H7 (cell line): ENCODE data around the gene SERPINI2. TPM values are rescaled to one million over a fixed set of nuclear protein-coding genes. Genes with fewer than 3 reads are reported as not detected.
"Not testable (repeated sequence)": the region's sequence is repeated elsewhere in the genome, so short reads cannot be mapped to it uniquely, and the experiment has no call there.

Experiments
- DNase-seq: peaks from one replicate; pipeline ENCODE4 v3.0.0; 2012
- H3K27me3 ChIP-seq: 2 replicates; pipeline ENCODE4 v1.6.0; 2011; ENCODE audit warnings: mild to moderate bottlenecking, low read length; ENCODE audit not compliant: control insufficient read depth, insufficient read depth
- H3K36me3 ChIP-seq: replicated peaks from 2 replicates; pipeline ENCODE4 v1.5.1; 2011; ENCODE audit warnings: low read length; ENCODE audit not compliant: control insufficient read depth, insufficient read depth
- H3K4me3 ChIP-seq: 2 replicates; pipeline ENCODE4 v1.5.1; 2011; ENCODE audit warnings: low read depth, mild to moderate bottlenecking, control low read depth, low read length, moderate library complexity; ENCODE audit not compliant: insufficient read depth
- total RNA-seq: library from RNA; depleted of rRNA; stranded (reverse); fragments of >200 nt; shearing (Covaris generic); gene quantifications from 2 replicates; pipeline ENCODE4 v1.2.3, GENCODE V29; 2014

SERPINI2 gene
- total RNA-seq, 1 experiment from 2014 or later, result not detected

- Histone ChIP-seq H3K36me3 (no peaks in the 10 kb centered on the region), H3K4me3 (no peak overlapping the region), H3K27me3 (no peaks in the 10 kb centered on the region)
- DNase-seq, result no peak
These were observed 4.5 kb downstream of the SERPINI2 start for GRCh38 chr3:167469381-167469780.

DNA sequence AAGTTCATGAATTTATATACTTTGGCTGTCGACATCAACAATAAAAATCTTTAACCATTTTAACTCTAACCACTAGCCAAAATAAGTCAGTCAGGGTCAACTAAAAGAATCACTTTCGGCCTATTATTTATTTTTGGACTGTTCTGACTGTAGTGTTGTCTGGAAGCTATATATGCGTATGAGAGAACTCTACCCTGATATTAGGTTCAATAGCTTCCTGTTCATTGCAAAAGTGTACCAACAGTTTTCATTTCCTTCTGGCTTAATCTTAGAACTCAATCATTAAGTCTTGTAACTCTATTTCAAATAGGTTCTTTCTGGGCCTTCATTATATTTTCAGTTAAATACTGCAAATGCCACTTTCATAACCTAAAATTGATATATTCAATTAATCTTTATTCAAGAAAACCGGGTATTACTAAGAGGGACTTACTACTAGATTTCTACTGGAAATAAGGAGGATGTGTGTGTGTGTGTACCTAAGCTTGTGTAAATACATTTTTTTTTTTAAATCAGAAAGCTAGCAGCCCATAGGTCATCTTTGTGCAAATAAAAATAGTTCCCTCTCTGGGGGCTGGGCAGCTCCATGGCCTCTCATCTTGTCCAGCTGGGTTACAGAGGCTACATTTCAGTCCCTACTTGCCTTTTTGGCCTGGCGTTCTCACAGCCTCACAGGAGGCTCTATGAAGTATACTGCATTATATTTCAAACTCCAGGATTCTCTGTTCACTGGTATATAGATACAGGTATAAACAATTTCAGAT lies 5.8 kb downstream of the SERPINI2 start:
- no peaks in the 10 kb centered on the region for H3K27me3 ChIP-seq
- DNase-seq, result no peak
- no peaks in the 10 kb centered on the region for H3K36me3 ChIP-seq
- H3K4me3 ChIP-seq, result no peak overlapping the region

- no peak for DNase-seq
- Histone ChIP-seq H3K27me3 (no peaks in the 10 kb centered on the region), H3K4me3 (no peak overlapping the region), H3K36me3 (no peaks in the 10 kb centered on the region)
These were observed 6.9 kb downstream of the SERPINI2 start for GRCh38 chr3:167466966-167467365.

DNA sequence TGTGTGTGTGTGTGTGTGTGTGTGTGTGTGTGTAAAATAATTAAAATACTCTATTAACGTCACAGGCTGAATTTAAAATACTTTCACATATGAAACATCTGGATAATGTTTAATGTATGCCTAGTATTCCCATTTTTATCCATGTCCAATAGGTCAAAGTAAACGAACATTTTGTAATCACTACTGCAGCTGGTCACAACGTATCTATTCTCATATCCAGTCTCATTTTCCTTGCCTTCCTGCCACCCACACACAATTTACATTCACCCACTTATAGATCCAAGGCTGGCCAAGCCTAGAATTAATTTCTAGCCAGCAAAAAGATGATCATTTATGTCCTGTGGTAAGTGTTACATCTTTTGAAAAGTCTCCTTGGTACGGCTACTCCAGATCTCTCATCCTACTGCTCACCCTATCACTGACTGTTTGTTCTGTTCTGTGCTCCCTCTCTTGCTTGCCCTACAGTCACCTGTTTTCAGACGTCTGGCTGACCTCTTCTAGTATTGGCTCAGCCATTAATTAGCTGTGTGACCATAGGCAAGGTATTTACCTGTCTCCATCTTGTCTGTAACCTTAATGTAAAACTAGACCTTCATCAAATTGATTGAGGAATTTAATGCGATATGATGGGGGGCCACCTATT lies 17.6 kb downstream of the SERPINI2 start:
- Histone ChIP-seq H3K36me3 (no peaks in the 10 kb centered on the region), H3K4me3 (no peak overlapping the region), H3K27me3 (no peaks in the 10 kb centered on the region)
- no peak for DNase-seq

DNA sequence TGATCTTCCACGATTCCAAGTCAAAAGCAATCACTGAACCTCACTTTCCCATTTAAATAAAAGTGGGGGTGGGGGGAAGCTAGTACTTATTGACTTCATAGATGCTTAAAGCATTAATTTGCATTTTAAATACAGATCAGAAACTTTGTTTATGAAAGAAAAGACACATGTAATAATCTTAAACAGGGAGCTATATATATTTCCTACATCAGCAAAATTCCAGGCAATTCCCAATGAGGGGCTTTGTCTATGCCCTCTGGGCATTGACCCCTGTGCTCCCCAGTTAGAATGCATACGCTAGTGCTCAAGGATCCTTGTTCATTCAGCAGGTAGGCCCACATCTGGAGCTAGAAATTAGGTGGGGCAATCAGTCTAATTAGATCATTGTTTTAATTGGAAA lies 20.0 kb downstream of the SERPINI2 start:
- no peak for DNase-seq
- H3K4me3 ChIP-seq, result no peak overlapping the region

GRCh38 chr3:167451282-167451681 lies 22.6 kb downstream of the SERPINI2 start:
- no peak for DNase-seq
- H3K36me3 ChIP-seq, result no peaks in the 10 kb centered on the region
- H3K4me3 ChIP-seq, result no peak overlapping the region
- H3K27me3 ChIP-seq, result no peaks in the 10 kb centered on the region

More for the DNA sequence above, 20.0 kb downstream of the SERPINI2 start:
- no peaks in the 10 kb centered on the region for H3K27me3 ChIP-seq
- no peaks in the 10 kb centered on the region for H3K36me3 ChIP-seq

GRCh38 chr3:167450675-167451074 lies 23.2 kb downstream of the SERPINI2 start:
- H3K4me3 ChIP-seq, result no peak overlapping the region
- H3K27me3 ChIP-seq, result no peaks in the 10 kb centered on the region
- no peak for DNase-seq
- no peaks in the 10 kb centered on the region for H3K36me3 ChIP-seq

DNA sequence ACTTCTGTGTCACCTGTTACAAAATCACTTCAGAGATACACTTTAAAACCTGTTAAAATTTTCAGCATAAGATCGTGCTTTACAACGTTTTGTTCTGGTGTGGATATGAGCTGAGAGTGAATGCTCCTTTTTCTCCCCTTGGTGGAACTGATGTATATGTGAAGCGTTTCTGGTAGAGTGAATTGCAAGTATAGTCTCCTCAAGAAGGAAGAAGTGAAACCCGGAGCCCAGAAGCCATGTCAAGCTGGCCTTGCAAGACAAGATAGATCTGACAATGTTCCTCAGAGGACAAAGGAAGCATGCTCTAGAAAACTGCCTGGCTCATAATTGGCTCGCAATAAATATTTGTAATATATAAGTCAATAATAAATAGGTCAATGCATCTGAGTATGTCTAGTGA lies 23.6 kb downstream of the SERPINI2 start:
- no peak overlapping the region for H3K4me3 ChIP-seq
- no peaks in the 10 kb centered on the region for H3K27me3 ChIP-seq
- no peaks in the 10 kb centered on the region for H3K36me3 ChIP-seq
- DNase-seq, result no peak

DNA sequence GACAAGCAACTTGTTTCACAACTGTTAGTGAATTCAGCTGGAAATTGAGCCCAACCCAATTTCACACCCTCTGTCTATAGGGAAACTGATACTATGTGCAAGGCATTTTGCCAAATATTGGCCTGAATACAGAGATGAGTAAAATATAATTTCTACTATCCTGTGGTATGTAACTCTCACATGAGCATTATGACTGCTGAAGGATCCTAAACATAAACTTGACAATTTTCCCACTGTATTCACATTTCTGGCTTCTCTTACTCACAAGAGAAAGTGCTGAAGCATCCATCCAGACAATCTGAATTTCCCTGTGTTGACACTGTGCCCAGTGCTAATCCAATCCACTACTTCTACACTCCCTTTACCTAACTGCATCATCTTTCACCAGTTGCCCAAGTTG lies 28.4 kb downstream of the SERPINI2 start:
- Histone ChIP-seq H3K36me3 (no peaks in the 10 kb centered on the region), H3K4me3 (no peak overlapping the region), H3K27me3 (no peaks in the 10 kb centered on the region)
- DNase-seq, result no peak

DNA sequence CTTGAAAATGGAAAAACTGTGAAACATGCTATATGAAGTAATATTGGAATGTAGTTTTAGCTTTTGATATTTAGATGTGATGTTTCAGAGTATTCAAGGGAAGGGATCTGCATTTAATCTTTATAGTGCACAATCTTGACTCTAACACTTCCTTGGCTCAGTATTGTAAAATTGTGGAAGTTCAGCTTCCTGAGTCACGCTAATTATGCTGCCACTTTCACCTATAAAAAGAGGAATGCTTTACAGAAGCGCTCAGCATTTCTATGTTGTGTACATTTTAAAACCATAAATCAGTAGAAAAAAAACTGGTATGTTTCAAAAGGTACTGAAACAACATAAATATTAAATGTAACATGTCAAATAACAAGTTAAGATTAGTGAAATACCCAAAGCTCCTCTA lies 32.6 kb downstream of the SERPINI2 start:
- no peaks in the 10 kb centered on the region for H3K27me3 ChIP-seq
- H3K36me3 ChIP-seq, result no peaks in the 10 kb centered on the region
- DNase-seq, result no peak
- H3K4me3 ChIP-seq, result no peak overlapping the region

GRCh38 chr3:167437428-167438139 lies 36.3 kb downstream of the SERPINI2 start:
- Histone ChIP-seq H3K36me3 (no peaks in the 10 kb centered on the region), H3K27me3 (no peaks in the 10 kb centered on the region), H3K4me3 (no peak overlapping the region)
- DNase-seq, result no peak

- H3K36me3 ChIP-seq, H3K27me3 ChIP-seq, H3K4me3 ChIP-seq, DNase-seq: not testable (repeated sequence)
These were observed 46.9 kb downstream of the SERPINI2 start for GRCh38 chr3:167426962-167427361.

DNA sequence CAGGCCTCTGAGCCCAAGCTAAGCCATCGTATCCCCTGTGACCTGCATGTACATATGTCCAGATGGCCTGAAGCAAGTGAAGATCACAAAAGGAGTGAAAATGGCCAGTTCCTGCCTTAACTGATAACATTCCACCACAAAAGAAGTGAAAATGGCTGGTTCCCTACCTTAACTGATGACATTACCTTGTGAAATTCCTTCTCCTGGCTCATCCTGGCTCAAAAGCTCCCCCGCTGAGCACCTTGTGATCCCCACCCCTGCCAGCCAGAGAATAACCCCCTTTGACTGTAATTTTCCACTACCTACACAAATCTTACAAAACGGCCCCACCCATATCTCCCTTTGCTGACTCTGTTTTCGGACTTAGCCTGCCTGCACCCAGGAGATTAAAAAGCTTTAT lies 51.4 kb downstream of the SERPINI2 start:
- DNase-seq, H3K4me3 ChIP-seq, H3K36me3 ChIP-seq, H3K27me3 ChIP-seq: not testable (repeated sequence)

DNA sequence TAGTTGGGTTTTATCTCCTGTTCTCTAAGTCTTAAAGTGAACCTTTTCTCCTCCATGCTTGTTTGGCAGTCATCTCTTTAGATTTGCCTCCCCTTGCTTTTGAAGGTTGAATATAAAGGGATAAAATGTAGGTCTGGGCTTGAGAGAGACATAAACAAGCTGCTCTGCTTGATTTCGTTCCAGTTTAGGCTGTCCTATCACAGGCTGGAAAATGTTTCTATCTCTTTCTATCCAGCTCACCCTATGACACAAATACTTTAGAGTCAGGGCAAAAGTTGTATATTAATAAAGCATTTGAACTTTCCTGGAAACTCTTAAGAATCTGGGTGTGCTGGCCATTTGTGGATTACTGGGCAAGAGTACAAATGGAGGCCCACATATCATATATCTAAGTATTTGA lies 64.2 kb downstream of the SERPINI2 start:
- no peaks in the 10 kb centered on the region for H3K27me3 ChIP-seq
- H3K36me3 ChIP-seq, result no peaks in the 10 kb centered on the region
- no peak for DNase-seq
- no peak overlapping the region for H3K4me3 ChIP-seq
